ENCODE data around the gene ROBO3. TPM values are rescaled to one million over a fixed set of nuclear protein-coding genes. Genes with fewer than 3 reads are reported as not detected.

The ROBO3 gene
- total and polyA plus RNA-seq, 2 of the 8 experiments (the other 6 are each of a cell fraction or from before 2014, with no cell fraction given), result 12.1 to 24.6 TPM

GRCh38 chr11:124895471-124895971, 30.3 kb downstream of the ROBO3 start:
- Histone ChIP-seq H3K56ac (replicated peaks; ENCODE audit: insufficient read length, low read depth, low read length) (no peak overlapping the region), H3K18ac (ENCODE audit: extremely low read depth, low read length) (no peak overlapping the region), H2AFZ (ENCODE audit: low read length) (no peak overlapping the region), H3K23me2 (ENCODE audit: low read depth, low read length) (no peaks in the 10 kb centered on the region), H4K5ac (ENCODE audit: insufficient read length, low read depth, low read length) (no peak overlapping the region), H2BK5ac (ENCODE audit: low read depth, low read length) (no peak overlapping the region), H3K9me3 (ENCODE audit: insufficient read depth in 2 of 2, low read depth in 1 of 2, low read length in 1 of 2) (no peaks in the 10 kb centered on the region), H3K27ac (ENCODE audit: low read depth, low read length) (no peak overlapping the region), H3K4me3 (ENCODE audit: extremely low read depth in 1 of 4, insufficient read depth in 2 of 4, low read depth in 3 of 4, low read length in 4 of 4) (no peak overlapping the region), H4K8ac (ENCODE audit: extremely low read depth, insufficient read depth, low read length) (no peak overlapping the region), H3K36me3 (ENCODE audit: control insufficient read depth in 2 of 4, insufficient read depth in 4 of 4, low read length in 3 of 4) (no peaks in the 10 kb centered on the region), H2BK20ac (ENCODE audit: low read length) (no peak overlapping the region), H3K4me1 (replicated peaks in 1 of 4; ENCODE audit: control insufficient read depth in 3 of 4, insufficient read depth in 4 of 4, low read length in 3 of 4) (peaks cover 0 to 2% (median 1%) of the 10 kb centered on the region in 4 experiments; a peak in 3 of 7 replicates), H4K20me1 (replicated peaks in 1 of 2; ENCODE audit: control insufficient read depth in 1 of 2, insufficient read depth in 2 of 2, low read length in 2 of 2) (no peaks in the 10 kb centered on the region), H3K9ac (replicated peaks in 1 of 4; ENCODE audit: extremely low read depth in 1 of 4, low read depth in 3 of 4, low read length in 3 of 4) (no peak overlapping the region), H3K14ac (ENCODE audit: insufficient read length) (no peak overlapping the region), H3K79me2 (ENCODE audit: control insufficient read depth in 1 of 2, insufficient read depth in 2 of 2, low read length in 2 of 2) (no peaks in the 10 kb centered on the region), H2BK120ac (replicated peaks; ENCODE audit: low read depth, low read length) (no peak overlapping the region), H2AK5ac (ENCODE audit: low read depth, low read length) (no peak overlapping the region), H2BK15ac (ENCODE audit: low read length) (no peak overlapping the region), H3K27me3 (replicated peaks in 1 of 4; ENCODE audit: control insufficient read depth in 3 of 4, extremely low read depth in 1 of 4, insufficient read depth in 3 of 4, low read length in 3 of 4) (peaks cover 0 to 4% (median 0%) of the 10 kb centered on the region in 4 experiments; a peak in 2 of 7 replicates), H3K23ac (ENCODE audit: insufficient read length) (no peak overlapping the region), H3K4me2 (ENCODE audit: insufficient read depth in 1 of 2, low read depth in 2 of 2, low read length in 2 of 2) (no peak overlapping the region), H4K91ac (replicated peaks; ENCODE audit: insufficient read length, low read length) (no peak overlapping the region), H2BK12ac (ENCODE audit: low read depth, low read length) (no peak overlapping the region), H3K4ac (replicated peaks; ENCODE audit: insufficient read length, low read depth, low read length) (no peak overlapping the region), H3K79me1 (ENCODE audit: low read depth, low read length) (no peaks in the 10 kb centered on the region)
- ChIA-PET CTCF (ENCODE audit: partially characterized antibody) (interaction anchor here (1.2 kb wide), 2 partner anchors 19 to 31 kb away, joined by 3 to 4 read pairs; no protein-coding TSS in a partner anchor), POLR2A (ENCODE audit: partially characterized antibody) (interaction anchor here (0.7 to 1.0 kb wide), 2 partner anchors 9 to 95 kb away, joined by 3 read pairs; partner anchors contain the start of gene MSANTD2)
- DNase-seq (ENCODE audit: low read depth in 1 of 2, low spot score in 2 of 2) (peak in 1 of 2 experiments; percentile 41), FAIRE-seq (no peak)
- 86% methylated on average over 16 of the region's 20 CpGs; no CpG with 5 or more reads in 1 of the 2 experiments for WGBS, 2 experiments (ENCODE audit: extremely low coverage in 1 of 2, insufficient coverage in 1 of 2, insufficient read length in 1 of 2, insufficient replicate concordance in 2 of 2, low coverage in 1 of 2, low lambda C conversion rate in 2 of 2, missing lambda C conversion rate in 1 of 2)
- no peak for TF ChIP-seq RFX5 (IDR thresholded peaks at IDR 0.05; ENCODE audit: borderline replicate concordance, low read depth, low read length)

All from H1 (cell line).